HG03521 (cell line): ENCODE data around the gene ARHGAP12.
"Not testable (repeated sequence)": the region's sequence is repeated elsewhere in the genome, so short reads cannot be mapped to it uniquely, and the experiment has no call there.

Experiments used
- ATAC-seq: cut with Tn5 transposase; IDR thresholded peaks from one replicate; pipeline ENCODE4 v1.9.1; 2021; ENCODE audit warnings: mild to moderate bottlenecking, moderate library complexity; ENCODE audit not compliant: unreplicated experiment

The ARHGAP12 gene, protein sequence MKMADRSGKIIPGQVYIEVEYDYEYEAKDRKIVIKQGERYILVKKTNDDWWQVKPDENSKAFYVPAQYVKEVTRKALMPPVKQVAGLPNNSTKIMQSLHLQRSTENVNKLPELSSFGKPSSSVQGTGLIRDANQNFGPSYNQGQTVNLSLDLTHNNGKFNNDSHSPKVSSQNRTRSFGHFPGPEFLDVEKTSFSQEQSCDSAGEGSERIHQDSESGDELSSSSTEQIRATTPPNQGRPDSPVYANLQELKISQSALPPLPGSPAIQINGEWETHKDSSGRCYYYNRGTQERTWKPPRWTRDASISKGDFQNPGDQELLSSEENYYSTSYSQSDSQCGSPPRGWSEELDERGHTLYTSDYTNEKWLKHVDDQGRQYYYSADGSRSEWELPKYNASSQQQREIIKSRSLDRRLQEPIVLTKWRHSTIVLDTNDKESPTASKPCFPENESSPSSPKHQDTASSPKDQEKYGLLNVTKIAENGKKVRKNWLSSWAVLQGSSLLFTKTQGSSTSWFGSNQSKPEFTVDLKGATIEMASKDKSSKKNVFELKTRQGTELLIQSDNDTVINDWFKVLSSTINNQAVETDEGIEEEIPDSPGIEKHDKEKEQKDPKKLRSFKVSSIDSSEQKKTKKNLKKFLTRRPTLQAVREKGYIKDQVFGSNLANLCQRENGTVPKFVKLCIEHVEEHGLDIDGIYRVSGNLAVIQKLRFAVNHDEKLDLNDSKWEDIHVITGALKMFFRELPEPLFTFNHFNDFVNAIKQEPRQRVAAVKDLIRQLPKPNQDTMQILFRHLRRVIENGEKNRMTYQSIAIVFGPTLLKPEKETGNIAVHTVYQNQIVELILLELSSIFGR

DNA sequence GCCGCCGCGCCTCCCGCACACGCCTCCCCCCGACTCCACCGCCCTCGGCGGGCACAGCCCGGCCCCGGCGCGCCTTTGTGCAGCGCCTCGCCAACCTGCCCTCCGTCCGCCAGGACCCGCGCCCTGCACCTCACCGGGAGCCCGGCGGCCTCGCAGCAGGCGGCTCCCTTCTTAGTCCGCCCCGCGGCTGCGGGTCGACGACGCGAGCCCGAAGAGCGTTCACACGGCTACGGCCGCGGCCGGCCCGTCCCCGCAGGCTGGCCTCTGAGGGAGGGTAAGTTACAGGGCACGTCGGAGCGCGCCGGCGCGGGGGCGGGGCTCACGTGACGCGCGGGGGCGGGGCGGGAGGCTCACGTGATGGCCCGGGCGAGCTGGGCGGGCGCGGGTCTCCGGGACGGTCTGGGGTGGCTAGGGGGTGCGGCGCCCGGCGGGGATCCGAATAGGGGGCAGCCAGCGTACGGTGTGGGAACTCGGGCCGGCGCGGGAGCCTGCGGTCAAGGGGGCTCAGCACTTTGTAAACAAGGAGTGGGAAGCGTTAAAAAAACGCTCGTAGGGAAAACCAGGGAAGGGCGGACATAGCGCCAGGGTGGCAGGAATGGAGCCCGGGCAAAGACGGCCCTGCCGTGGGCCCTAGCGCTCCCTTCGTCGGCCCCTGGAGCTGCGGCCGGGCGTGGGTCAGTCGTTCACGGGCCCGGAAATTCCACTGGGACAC lies at the start of gene ARHGAP12:
TSS of gene ARHGAP12 (minus strand) at position 283 of the 712 bp plus-strand sequence. CDS start 19,976 bp downstream, outside the sequence.
- peak; percentile 72 for ATAC-seq

- ATAC-seq: no peak
These were observed 49.5 kb upstream of the ARHGAP12 start for GRCh38 chr10:31978156-31978483.

DNA sequence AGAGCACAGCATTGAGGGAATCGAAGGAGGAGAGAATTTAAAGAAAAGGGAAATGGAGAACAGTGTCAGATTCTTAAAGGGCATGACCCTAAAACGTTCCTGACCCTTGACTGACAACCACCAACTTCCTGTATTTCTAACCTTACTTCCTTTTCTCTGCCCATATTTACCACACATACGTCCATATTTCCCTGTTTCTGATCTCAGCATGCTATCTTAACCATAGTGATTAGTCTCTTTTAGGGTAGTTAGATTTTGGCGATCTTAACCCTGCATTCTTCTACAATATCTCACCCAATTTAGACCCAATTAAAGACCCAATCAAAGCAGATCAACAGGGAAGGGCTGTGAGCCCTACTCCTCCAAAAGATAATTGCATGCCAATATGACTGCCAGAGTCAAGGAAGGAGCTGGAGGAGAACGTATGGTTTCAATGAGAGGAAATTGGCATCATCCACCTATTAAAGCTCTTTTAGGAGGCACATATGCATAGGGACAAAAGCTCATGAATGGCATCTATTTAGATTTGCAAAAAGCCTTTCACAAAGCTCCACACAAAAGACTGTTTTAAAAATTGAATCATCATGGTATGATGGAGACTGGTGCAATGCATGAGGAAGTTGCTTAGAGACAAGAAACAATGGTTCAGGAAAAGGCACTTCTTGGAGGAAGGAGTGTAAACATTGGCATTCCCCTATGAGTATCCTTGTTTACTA lies 49.0 kb upstream of the ARHGAP12 start:
- no peak for ATAC-seq

DNA sequence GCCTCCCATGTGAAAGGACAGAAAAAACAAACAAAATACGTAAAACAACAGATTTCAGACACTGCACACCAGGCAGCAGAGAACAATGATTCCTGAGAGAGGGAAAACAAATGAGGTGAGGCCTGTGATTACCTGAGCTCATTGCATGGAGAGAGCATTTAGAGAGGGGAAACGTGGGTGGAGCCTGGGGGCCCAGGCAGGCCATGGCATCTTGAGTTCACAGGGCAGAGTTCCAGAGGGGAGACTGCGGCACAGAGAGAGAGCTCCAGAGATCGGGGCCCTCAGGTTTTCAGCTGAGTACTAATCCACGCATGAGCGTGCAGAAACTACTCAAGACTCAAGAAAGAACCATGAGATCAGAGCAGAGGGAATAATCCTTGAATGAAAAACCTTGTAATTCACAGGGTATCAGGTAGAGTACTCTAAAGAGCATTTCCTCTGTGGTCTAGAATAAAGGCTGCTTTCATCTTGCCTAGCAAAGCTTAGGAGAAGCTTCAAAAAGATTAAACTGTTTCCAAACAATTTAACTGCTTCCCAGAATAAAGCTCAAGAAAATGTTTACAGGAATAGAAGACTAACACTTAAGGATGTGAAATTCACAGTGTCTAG lies 46.6 kb upstream of the ARHGAP12 start:
- no peak for ATAC-seq

- ATAC-seq: no peak
These were observed 45.9 kb upstream of the ARHGAP12 start for GRCh38 chr10:31974434-31975124.

DNA sequence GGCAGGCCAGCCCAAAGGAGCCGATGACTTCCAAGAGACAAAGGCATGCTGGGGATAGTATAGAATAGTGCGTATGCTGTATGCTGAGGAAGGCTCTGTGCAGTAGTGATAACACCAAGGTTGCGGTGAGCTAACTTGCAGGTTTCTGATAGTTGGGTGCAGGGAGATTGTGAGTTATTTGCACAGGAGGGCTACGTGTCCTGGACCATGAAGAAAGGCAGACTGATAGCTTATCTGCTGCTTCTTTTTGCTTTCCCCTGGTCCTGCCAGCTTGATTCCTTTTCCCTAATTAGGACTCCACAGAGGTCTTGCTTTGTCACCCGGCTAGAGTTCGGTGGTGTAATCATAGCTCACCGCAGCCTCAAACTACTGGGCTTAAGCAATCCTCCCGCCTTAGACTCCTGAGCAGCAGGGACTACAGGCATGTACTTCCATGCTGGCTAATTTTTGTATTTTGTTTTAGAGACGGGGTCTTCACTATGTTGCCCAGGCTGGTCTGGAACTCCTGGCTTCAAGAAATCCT lies 43.9 kb upstream of the ARHGAP12 start:
- ATAC-seq: no peak

GRCh38 chr10:31969847-31970246 lies 41.2 kb upstream of the ARHGAP12 start:
- ATAC-seq: not testable (repeated sequence)

DNA sequence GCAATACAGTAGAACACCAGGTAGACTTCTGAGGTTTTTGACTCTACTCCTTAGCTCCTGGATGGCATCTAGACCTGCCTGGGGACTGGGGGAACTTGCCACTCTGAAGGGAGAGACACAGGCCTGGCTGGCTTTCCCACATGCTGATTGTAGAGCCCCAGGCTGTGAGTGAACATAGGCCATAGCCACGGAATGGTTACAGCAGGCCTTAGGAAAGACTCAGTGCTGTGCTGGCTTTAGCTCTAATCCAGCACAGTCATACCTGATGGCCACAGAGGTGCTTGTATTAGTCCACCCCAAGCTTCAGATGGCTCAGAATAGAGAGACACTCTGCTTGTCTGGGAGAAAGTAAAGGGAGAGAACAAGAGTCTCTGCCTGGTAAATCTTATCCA lies 35.0 kb upstream of the ARHGAP12 start:
- no peak for ATAC-seq

GRCh38 chr10:31962826-31963588 lies 34.4 kb upstream of the ARHGAP12 start:
- ATAC-seq: no peak

DNA sequence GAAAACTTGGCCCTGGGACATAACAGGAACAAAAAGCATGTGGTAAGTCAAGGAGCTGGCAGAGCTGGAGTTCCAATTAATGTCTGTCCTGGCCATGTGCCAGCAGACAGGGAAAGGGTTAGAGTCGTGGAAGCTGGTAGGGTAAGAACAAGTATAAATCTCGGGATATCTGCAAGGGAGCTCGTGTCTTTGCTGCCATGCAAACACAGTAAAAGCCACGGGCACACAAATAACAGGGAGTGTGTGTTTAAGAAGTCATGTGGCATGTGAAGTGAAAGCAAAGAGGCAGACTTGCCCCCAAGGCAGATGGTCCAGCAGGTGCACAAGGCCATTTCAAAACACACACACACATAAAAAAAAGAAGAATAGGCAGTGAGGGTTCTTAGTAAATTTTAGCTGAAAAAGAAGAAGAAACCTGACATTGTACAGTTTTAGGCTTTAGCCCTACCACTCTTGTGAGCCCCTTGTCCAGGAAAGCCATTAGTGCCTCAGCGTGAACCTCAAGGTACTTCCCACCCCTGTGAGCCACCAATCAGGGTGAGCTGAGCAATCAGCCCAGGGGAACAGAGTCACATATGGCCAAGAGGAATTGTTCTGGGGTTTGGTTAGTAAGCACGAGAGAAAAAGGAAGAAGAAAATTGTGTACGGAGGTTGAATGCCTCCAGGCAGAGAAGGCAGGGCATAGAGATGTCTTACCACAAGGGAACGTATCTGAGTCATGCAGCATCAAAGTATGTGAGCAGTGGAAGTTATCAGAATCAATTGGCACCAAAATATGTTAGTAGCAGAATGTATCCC lies 32.8 kb upstream of the ARHGAP12 start:
- ATAC-seq: no peak

- ATAC-seq: no peak
These were observed 31.0 kb upstream of the ARHGAP12 start for GRCh38 chr10:31959461-31960173.

DNA sequence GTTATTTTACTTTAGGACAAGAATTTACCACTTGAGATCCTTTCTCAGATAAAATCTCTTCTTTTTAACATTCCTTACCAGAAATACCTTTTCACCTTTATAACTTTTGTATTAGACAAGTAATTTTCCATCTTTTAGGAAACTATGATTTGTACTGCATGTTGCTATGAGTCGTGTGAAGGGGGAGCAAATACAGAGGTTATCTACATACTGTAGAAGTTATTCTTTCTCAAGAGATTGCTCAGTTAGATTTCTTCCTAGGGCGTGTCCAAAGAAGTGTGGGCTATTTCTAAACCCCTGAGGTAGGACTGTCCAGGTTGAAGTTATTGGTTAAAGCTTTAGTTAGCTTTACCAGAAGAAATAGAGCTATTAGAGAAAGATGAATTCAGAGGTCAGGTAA lies 30.2 kb upstream of the ARHGAP12 start:
- ATAC-seq: no peak

- ATAC-seq: no peak
These were observed 27.7 kb upstream of the ARHGAP12 start for GRCh38 chr10:31956200-31956946.

- ATAC-seq: no peak
These were observed 26.0 kb upstream of the ARHGAP12 start for GRCh38 chr10:31954410-31955191.

DNA sequence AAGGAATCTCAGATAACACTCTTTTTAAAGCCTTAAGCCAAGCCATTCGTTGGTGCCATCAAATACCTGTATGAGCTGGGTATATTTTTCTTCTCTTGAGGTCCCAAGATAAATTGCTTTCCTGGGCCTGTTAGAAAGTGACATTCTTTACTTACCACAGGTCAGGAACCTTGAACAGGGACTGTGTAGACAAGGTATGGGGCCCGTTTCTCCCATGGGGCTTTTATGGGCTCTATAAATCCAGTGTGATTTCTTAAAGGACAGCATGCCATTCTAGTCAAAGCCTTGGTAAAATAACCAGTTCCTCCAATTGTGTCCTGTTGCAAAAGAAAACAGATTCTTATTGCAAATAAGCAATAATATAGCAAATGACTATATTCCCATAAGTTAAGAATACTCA lies 24.8 kb upstream of the ARHGAP12 start:
- no peak for ATAC-seq

DNA sequence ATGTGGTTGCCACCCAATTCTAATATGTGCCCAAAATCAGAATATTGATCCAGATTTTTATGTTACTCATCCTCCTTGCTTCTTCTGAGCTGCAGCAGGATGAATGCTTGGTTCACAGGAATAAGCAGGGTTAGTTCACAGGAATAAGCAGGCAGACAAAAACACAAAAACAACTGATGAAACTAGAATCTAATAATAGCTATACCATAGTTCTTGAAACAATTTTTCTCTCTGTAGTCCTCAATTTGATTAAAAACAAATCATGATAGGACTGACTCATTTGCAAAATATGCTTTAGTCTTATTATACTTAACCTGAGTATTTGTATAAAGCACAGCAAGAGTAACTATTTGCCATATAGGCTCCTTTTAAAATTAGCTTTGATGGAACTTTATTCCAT lies 24.4 kb upstream of the ARHGAP12 start:
- ATAC-seq: no peak
